A673 (cell line): ENCODE data around the gene CCL25.

Experiments
- CTCF ChIP-seq: fragments of 300-800, 200-600 bp; sonication (generic); conservative IDR thresholded peaks from 2 replicates; pipeline ENCODE4 v1.5.1; 2017; ENCODE audit warnings: low read depth, mild to moderate bottlenecking, antibody characterized with exemption, low read length, moderate library complexity, mixed read lengths
- EZH2 ChIP-seq: fragments of 200-600 bp; sonication (generic); IDR thresholded peaks from 2 replicates; pipeline ENCODE4 v1.6.1; 2017; ENCODE audit warnings: borderline replicate concordance, low read depth, mild to moderate bottlenecking, mixed read lengths, antibody characterized with exemption, low read length; ENCODE audit not compliant: poor library complexity, severe bottlenecking

- no peak for TF ChIP-seq CTCF
- TF ChIP-seq EZH2: no peak
Observed at GRCh38 chr19:8083141-8083540, 30.6 kb downstream of the CCL25 start.
